ENCODE results near the gene HDAC4.

Gene HDAC4

GRCh38 chr2:239145601-239146000, 255.2 kb downstream of the HDAC4 start:
- TF ChIP-seq, protein P1, sequence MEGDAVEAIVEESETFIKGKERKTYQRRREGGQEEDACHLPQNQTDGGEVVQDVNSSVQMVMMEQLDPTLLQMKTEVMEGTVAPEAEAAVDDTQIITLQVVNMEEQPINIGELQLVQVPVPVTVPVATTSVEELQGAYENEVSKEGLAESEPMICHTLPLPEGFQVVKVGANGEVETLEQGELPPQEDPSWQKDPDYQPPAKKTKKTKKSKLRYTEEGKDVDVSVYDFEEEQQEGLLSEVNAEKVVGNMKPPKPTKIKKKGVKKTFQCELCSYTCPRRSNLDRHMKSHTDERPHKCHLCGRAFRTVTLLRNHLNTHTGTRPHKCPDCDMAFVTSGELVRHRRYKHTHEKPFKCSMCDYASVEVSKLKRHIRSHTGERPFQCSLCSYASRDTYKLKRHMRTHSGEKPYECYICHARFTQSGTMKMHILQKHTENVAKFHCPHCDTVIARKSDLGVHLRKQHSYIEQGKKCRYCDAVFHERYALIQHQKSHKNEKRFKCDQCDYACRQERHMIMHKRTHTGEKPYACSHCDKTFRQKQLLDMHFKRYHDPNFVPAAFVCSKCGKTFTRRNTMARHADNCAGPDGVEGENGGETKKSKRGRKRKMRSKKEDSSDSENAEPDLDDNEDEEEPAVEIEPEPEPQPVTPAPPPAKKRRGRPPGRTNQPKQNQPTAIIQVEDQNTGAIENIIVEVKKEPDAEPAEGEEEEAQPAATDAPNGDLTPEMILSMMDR (IDR thresholded peaks at IDR 0.05; ENCODE audit: control insufficient read depth, insufficient read depth, low read depth, low read length, missing control alignments) = no peak
- no peak for DNase-seq (ENCODE audit: low read depth)
- H3K4me3 ChIP-seq (ENCODE audit: control insufficient read depth, low read depth, low read length) = no peak overlapping the region

GRCh38 chr2:239145106-239145505, 255.7 kb downstream of the HDAC4 start:
- DNase-seq (ENCODE audit: low read depth) = no peak
- TF ChIP-seq, protein P1 (IDR thresholded peaks at IDR 0.05; ENCODE audit: control insufficient read depth, insufficient read depth, low read depth, low read length, missing control alignments) = no peak
- no peak overlapping the region for H3K4me3 ChIP-seq (ENCODE audit: control insufficient read depth, low read depth, low read length)

DNA sequence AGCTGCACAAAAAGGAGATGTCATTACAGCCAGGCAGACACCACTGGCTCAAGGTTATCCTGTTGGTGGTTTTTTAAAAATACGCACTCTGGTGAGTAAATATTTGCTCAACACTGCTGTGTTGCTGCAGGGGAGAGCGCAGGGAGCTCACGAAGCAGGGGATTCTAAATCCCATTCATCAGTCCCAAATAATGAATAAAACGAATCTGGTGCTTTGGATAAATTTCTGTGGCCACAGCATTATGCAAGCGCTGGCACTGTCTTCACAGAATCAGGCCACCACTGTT, 256.2 kb downstream of the HDAC4 start:
- H3K4me3 ChIP-seq (ENCODE audit: control insufficient read depth, low read depth, low read length) = no peak overlapping the region
- TF ChIP-seq, protein P1 (IDR thresholded peaks at IDR 0.05; ENCODE audit: control insufficient read depth, insufficient read depth, low read depth, low read length, missing control alignments) = no peak
- no peak for DNase-seq (ENCODE audit: low read depth)

- H3K4me3 ChIP-seq (ENCODE audit: control insufficient read depth, low read depth, low read length) = no peak overlapping the region
- DNase-seq (ENCODE audit: low read depth) = no peak
- TF ChIP-seq, protein P1 (IDR thresholded peaks at IDR 0.05; ENCODE audit: control insufficient read depth, insufficient read depth, low read depth, low read length, missing control alignments) = peak; percentile 73
Observed at GRCh38 chr2:239143858-239144712, 256.7 kb downstream of the HDAC4 start.

- TF ChIP-seq, protein P1 (IDR thresholded peaks at IDR 0.05; ENCODE audit: control insufficient read depth, insufficient read depth, low read depth, low read length, missing control alignments) = no peak
- no peak overlapping the region for H3K4me3 ChIP-seq (ENCODE audit: control insufficient read depth, low read depth, low read length)
- no peak for DNase-seq (ENCODE audit: low read depth)
Observed at GRCh38 chr2:239142806-239143205, 258.0 kb downstream of the HDAC4 start.

- H3K4me3 ChIP-seq (ENCODE audit: control insufficient read depth, low read depth, low read length) = no peak overlapping the region
- TF ChIP-seq, protein P1 (IDR thresholded peaks at IDR 0.05; ENCODE audit: control insufficient read depth, insufficient read depth, low read depth, low read length, missing control alignments) = no peak
- DNase-seq (ENCODE audit: low read depth) = no peak
Observed at GRCh38 chr2:239142296-239142695, 258.5 kb downstream of the HDAC4 start.

Measured in AG09309 (cell line).